ENCODE measurements around the gene FGF3.

The FGF3 gene

GRCh38 chr11:69844396-69844795, 25.2 kb upstream of the FGF3 start:
- no peak for DNase-seq (ENCODE audit: low spot score)

GRCh38 chr11:69843529-69843921, 24.3 kb upstream of the FGF3 start:
- no peak for DNase-seq (ENCODE audit: low spot score)

- DNase-seq (ENCODE audit: low spot score) = no peak
Measured at GRCh38 chr11:69842746-69843528, 23.7 kb upstream of the FGF3 start.

- DNase-seq (ENCODE audit: low spot score) = peak; percentile 23
Measured at GRCh38 chr11:69841859-69842698, 22.9 kb upstream of the FGF3 start.

- DNase-seq (ENCODE audit: low spot score) = no peak
Measured at GRCh38 chr11:69841170-69841858, 22.1 kb upstream of the FGF3 start.

GRCh38 chr11:69840371-69841169, 21.4 kb upstream of the FGF3 start:
- DNase-seq (ENCODE audit: low spot score) = no peak

- no peak for DNase-seq (ENCODE audit: low spot score)
Measured at GRCh38 chr11:69839516-69839915, 20.3 kb upstream of the FGF3 start.

- DNase-seq (ENCODE audit: low spot score) = no peak
Measured at GRCh38 chr11:69837791-69838190, 18.6 kb upstream of the FGF3 start.

GRCh38 chr11:69836401-69836800, 17.2 kb upstream of the FGF3 start:
- no peak for DNase-seq (ENCODE audit: low spot score)

- DNase-seq (ENCODE audit: low spot score) = no peak
Measured at GRCh38 chr11:69834811-69835800, 15.9 kb upstream of the FGF3 start.

- DNase-seq (ENCODE audit: low spot score) = no peak
Measured at GRCh38 chr11:69834251-69834650, 15.0 kb upstream of the FGF3 start.

- no peak for DNase-seq (ENCODE audit: low spot score)
Measured at GRCh38 chr11:69832561-69833413, 13.6 kb upstream of the FGF3 start.

- no peak for DNase-seq (ENCODE audit: low spot score)
Measured at GRCh38 chr11:69831985-69832384, 12.8 kb upstream of the FGF3 start.

GRCh38 chr11:69830086-69830485, 10.9 kb upstream of the FGF3 start:
- DNase-seq (ENCODE audit: low spot score) = no peak

- no peak for DNase-seq (ENCODE audit: low spot score)
Measured at GRCh38 chr11:69828971-69829344, 9.7 kb upstream of the FGF3 start.

- no peak for DNase-seq (ENCODE audit: low spot score)
Measured at GRCh38 chr11:69828276-69828970, 9.2 kb upstream of the FGF3 start.

- no peak for DNase-seq (ENCODE audit: low spot score)
Measured at GRCh38 chr11:69826773-69827172, 7.6 kb upstream of the FGF3 start.

- DNase-seq (ENCODE audit: low spot score) = no peak
Measured at GRCh38 chr11:69825941-69826340, 6.7 kb upstream of the FGF3 start.

Data from cerebellar cortex (tissue), 1 donor.